Panc1 (cell line): Measurements from ENCODE around the gene CMTM8. TPM values are rescaled to one million over a fixed set of nuclear protein-coding genes. Genes with fewer than 3 reads are reported as not detected.

ENCODE experiments used
- ATAC-seq: fragments of 200-7000 bp; cut with Tn5 transposase; 2 replicates; pipeline ENCODE4 v1.9.1; 2020; ENCODE audit warnings: mild to moderate bottlenecking, moderate library complexity
- BruUV-seq: library from RNA; stranded (reverse); fragments of 400-500 nt; replicated peaks from 2 replicates; lab custom pipeline; 2021; lab: Mats Ljungman, UMichigan
- CTCF ChIA-PET: fragments of 300-600 bp; sonication (Branson Sonifier 250); formaldehyde crosslinking; loops from one replicate; lab custom pipeline; 2022; ENCODE audit warnings: antibody characterized with exemption; lab: Charles Lee
- POLR2A ChIA-PET: fragments of 300-600 bp; sonication (Branson Sonifier 250); formaldehyde crosslinking; loops from one replicate; lab custom pipeline; 2022; ENCODE audit warnings: antibody characterized with exemption; lab: Charles Lee
- DNase-seq: peaks from one replicate; pipeline ENCODE4 v3.0.0-alpha.2; 2010; ENCODE audit warnings: low read depth, low spot score
- H3K27ac ChIP-seq: 2 replicates; pipeline ENCODE4 v1.5.1; 2011; ENCODE audit warnings: mild to moderate bottlenecking, low read length, inconsistent platforms
- H3K27me3 ChIP-seq: fragments of 200-500 bp; sonication (Bioruptor generic); 2 replicates; pipeline ENCODE4 v1.6.0; 2014; ENCODE audit warnings: low read length, inconsistent platforms; ENCODE audit not compliant: control insufficient read depth, insufficient read depth
- H3K36me3 ChIP-seq: fragments of 200-500 bp; sonication (Bioruptor generic); 2 replicates; pipeline ENCODE4 v1.5.1; 2014; ENCODE audit warnings: inconsistent platforms, mild to moderate bottlenecking, low read length, moderate library complexity; ENCODE audit not compliant: control insufficient read depth, insufficient read depth
- H3K4me1 ChIP-seq: 2 replicates; pipeline ENCODE4 v1.5.1; 2011; ENCODE audit warnings: inconsistent platforms, mild to moderate bottlenecking, low read length, moderate library complexity; ENCODE audit not compliant: control insufficient read depth, insufficient read depth
- H3K4me3 ChIP-seq, 2 experiments: 2 replicates each; pipeline ENCODE4 v1.5.1; 2011 to 2012; ENCODE audit warnings: low read depth in 2 of 2, low read length in 2 of 2, mild to moderate bottlenecking in 2 of 2, inconsistent platforms in 1 of 2, moderate library complexity in 1 of 2
- H3K9me3 ChIP-seq: fragments of 200-500 bp; sonication (Bioruptor generic); 2 replicates; pipeline ENCODE4 v1.5.1; 2014; ENCODE audit warnings: low read depth, mild to moderate bottlenecking, inconsistent platforms, low read length, moderate library complexity; ENCODE audit not compliant: control insufficient read depth, insufficient read depth
- CTCF ChIP-seq: fragments of 450-650 bp; IDR thresholded peaks from 2 replicates; pipeline ENCODE4 v1.5.1; 2017; ENCODE audit warnings: mild to moderate bottlenecking
- POLR2AphosphoS5 ChIP-seq: IDR thresholded peaks from 2 replicates; pipeline ENCODE4 v1.6.1; 2012; ENCODE audit warnings: mild to moderate bottlenecking, low read depth, low read length, moderate library complexity
- REST ChIP-seq, 2 experiments: IDR thresholded peaks; 2 replicates each; pipeline ENCODE4 v1.6.1; 2011 to 2012; ENCODE audit warnings: low read depth in 2 of 2, control low read depth in 1 of 2, low read length in 1 of 2, mild to moderate bottlenecking in 1 of 2, moderate library complexity in 1 of 2; ENCODE audit not compliant: insufficient read depth in 1 of 2
- SIN3A ChIP-seq: IDR thresholded peaks from 2 replicates; pipeline ENCODE4 v1.6.1; 2012; ENCODE audit warnings: low read depth, mild to moderate bottlenecking, low read length, moderate library complexity, borderline replicate concordance; ENCODE audit not compliant: insufficient read depth
- TCF7L2 ChIP-seq: IDR thresholded peaks from 2 replicates; pipeline ENCODE4 v1.6.1; 2011; ENCODE audit warnings: mild to moderate bottlenecking, low read depth, low read length, inconsistent platforms
- in situ Hi-C: cut with HindIII; loops from 2 replicates; pipeline ENCODE4 v1.10.0; 2016; ENCODE audit warnings: low sequenced_read_pairs, low pct_unique_long_range_greater_than_20kb
- intact Hi-C: fragments of 100-400 bp; cut with micrococcal nuclease; formaldehyde crosslinking; loops from one replicate; pipeline ENCODE4 v1.10.0; 2022; ENCODE audit not compliant: unreplicated experiment
- total RNA-seq: library from RNA; stranded (reverse); gene quantifications from one replicate; pipeline ENCODE4 v1.2.1, GENCODE V29; 2021; ENCODE audit not compliant: unreplicated experiment

CMTM8 gene
- total RNA-seq, 1 experiment from 2014 or later, result 9.8 TPM

GRCh38 chr3:32285891-32286290 lies 47.4 kb downstream of the CMTM8 start:
- no peak for DNase-seq
- BruUV-seq, result no TSS peak
- CTCF ChIA-PET, result no interaction called here

GRCh38 chr3:32288819-32289218 lies 50.3 kb downstream of the CMTM8 start:
- intact Hi-C loops, result no loop called here
- H3K4me1 ChIP-seq, result no peaks in the 10 kb centered on the region; the same call in 1 of the 2 replicates
- ATAC-seq (no peak), DNase-seq (no peak)
- H3K27ac ChIP-seq, result no peak overlapping the region
- CTCF ChIA-PET, result no interaction called here
- TF ChIP-seq POLR2AphosphoS5 (no peak), SIN3A (no peak), REST (IDR thresholded peaks at IDR 0.05; ENCODE audit: insufficient read depth in 1 of 2, low read depth in 2 of 2, low read length in 1 of 2) (no peak), TCF7L2 (no peak), CTCF (no peak)
- POLR2A ChIA-PET, result no interaction called here
- H3K27me3 ChIP-seq, result no peaks in the 10 kb centered on the region
- H3K36me3 ChIP-seq, result no peaks in the 10 kb centered on the region
- H3K4me3 ChIP-seq, result no peak overlapping the region
- no TSS peak for BruUV-seq
- no peaks in the 10 kb centered on the region for H3K9me3 ChIP-seq
- in situ Hi-C loops, result no loop called here

More at GRCh38 chr3:32285891-32286290, 47.4 kb downstream of the CMTM8 start:
- intact Hi-C loops, result no loop called here
- H3K4me1 ChIP-seq, result no peaks in the 10 kb centered on the region
- ATAC-seq, result no peak
- POLR2A ChIA-PET, result no interaction called here
- TF ChIP-seq TCF7L2 (no peak), REST (IDR thresholded peaks at IDR 0.05; ENCODE audit: insufficient read depth in 1 of 2, low read depth in 2 of 2, low read length in 1 of 2) (no peak), SIN3A (no peak), CTCF (no peak), POLR2AphosphoS5 (no peak)
- in situ Hi-C loops, result no loop called here
- H3K36me3 ChIP-seq, result no peaks in the 10 kb centered on the region
- H3K9me3 ChIP-seq, result no peaks in the 10 kb centered on the region
- H3K27me3 ChIP-seq, result no peaks in the 10 kb centered on the region
- no peak overlapping the region for H3K4me3 ChIP-seq
- H3K27ac ChIP-seq, result no peak overlapping the region
